Sigmoid colon (tissue), 7 donors: ENCODE data around the gene IGIP. TPM values are rescaled to one million over a fixed set of nuclear protein-coding genes. Genes with fewer than 3 reads are reported as not detected.

Source experiments
- DNase-seq: peaks from one replicate; pipeline ENCODE4 v3.0.0-alpha.2; 2019
- H3K27ac ChIP-seq, 4 donors: fragments of 200-600 bp; sonication (generic); one replicate each; pipeline ENCODE4 v1.5.1; 2016 to 2019; ENCODE audit warnings: mild to moderate bottlenecking in 1 of 4
- H3K27me3 ChIP-seq, 3 donors: fragments of 200-600 bp; sonication (generic); one replicate each; pipeline ENCODE4 v1.5.1; 2019; ENCODE audit warnings: mild to moderate bottlenecking in 1 of 3
- H3K36me3 ChIP-seq, 4 donors: fragments of 200-600 bp; sonication (generic); one replicate each; pipeline ENCODE4 v1.5.1; 2016 to 2019
- H3K4me1 ChIP-seq, 4 donors: fragments of 200-600 bp; sonication (generic); one replicate each; pipeline ENCODE4 v1.5.1; 2017 to 2019
- H3K4me3 ChIP-seq, 4 donors: fragments of 200-600 bp; sonication (generic); one replicate each; pipeline ENCODE4 v1.5.1; 2017 to 2019; ENCODE audit warnings: mild to moderate bottlenecking in 2 of 4, moderate library complexity in 1 of 4
- H3K9me3 ChIP-seq, 4 donors: fragments of 200-600 bp in 3 of 4; sonication (generic) in 3 of 4; one replicate each; pipeline versions ENCODE4 v1.5.1 to v1.6.1; 2013 to 2019
- CTCF ChIP-seq, 4 experiments: fragments of 450-650 bp in 3 of 4; fragments of 200-600 bp in 1 of 4; IDR thresholded peaks; one replicate each; pipeline ENCODE4 v1.5.1; 2016 to 2019; ENCODE audit warnings: antibody characterized with exemption in 4 of 4, mild to moderate bottlenecking in 3 of 4, moderate library complexity in 2 of 4
- EP300 ChIP-seq, 4 donors: sonication (generic); formaldehyde crosslinking; IDR thresholded peaks; one replicate each; pipeline ENCODE4 v1.6.1; 2017; ENCODE audit warnings: antibody characterized with exemption in 4 of 4
- POLR2A ChIP-seq, 2 donors: fragments of 450-650 bp; IDR thresholded peaks; one replicate each; pipeline ENCODE4 v1.6.1; 2016; ENCODE audit warnings: antibody characterized with exemption in 2 of 2, mild to moderate bottlenecking in 2 of 2, moderate library complexity in 2 of 2
- POLR2AphosphoS5 ChIP-seq, 4 donors: sonication (generic); formaldehyde crosslinking; IDR thresholded peaks; one replicate each; pipeline ENCODE4 v1.6.1; 2017; ENCODE audit warnings: antibody characterized with exemption in 4 of 4
- WGBS, 2 donors: extraction: QIAGEN DNeasy Blood & Tissue Kit; methylation state at CpG; one replicate each; pipeline ENCODE4 v1.1.7; 2013; 5-methylcytosine and 5-hydroxymethylcytosine counted together
- intact Hi-C: fragments of 100-400 bp; cut with DNase I; formaldehyde crosslinking; loops from one replicate; pipeline ENCODE4 v1.15.1; 2023
- polyA plus RNA-seq, 3 donors: library from polyadenylated mRNA; stranded (reverse); fragments of 200-250 nt; gene quantifications; one replicate each; pipeline ENCODE4 v1.2.3, GENCODE V29; 2013
- total RNA-seq, 4 donors: library from RNA; depleted of rRNA; stranded (reverse); fragments of >200 nt; gene quantifications; one replicate each; pipeline ENCODE4 v1.1.0, GENCODE V29; 2016
- donor health status: healthy with polysubstance abuse.
- donor health status: Bipolar disorder and iron deficiency.
- donor health status: healthy.

The IGIP gene
- total and polyA plus RNA-seq, 7 donors, result 3.5 to 35.2 (median 24.7) TPM

GRCh38 chr5:140165923-140166270 lies 40.2 kb downstream of the IGIP start:
- Histone ChIP-seq H3K4me3 (no peak overlapping the region), H3K27me3 (no peaks in the 10 kb centered on the region), H3K9me3 (no peaks in the 10 kb centered on the region), H3K4me1 (no peaks in the 10 kb centered on the region), H3K27ac (no peak overlapping the region), H3K36me3 (peaks cover 0 to 8% (median 0%) of the 10 kb centered on the region in 4 donors)
- intact Hi-C loops, result no loop called here
- no peak for DNase-seq
- no peak for TF ChIP-seq POLR2A (IDR thresholded peaks at IDR 0.05)
- TF ChIP-seq CTCF (IDR thresholded peaks at IDR 0.05), result no peak
- TF ChIP-seq POLR2AphosphoS5 (IDR thresholded peaks at IDR 0.05), result no peak
- TF ChIP-seq EP300 (IDR thresholded peaks at IDR 0.05), result no peak
- WGBS, 2 donors, result 24 to 60% methylated on average over 4 of the region's 4 CpGs

GRCh38 chr5:140166911-140167310 lies 41.2 kb downstream of the IGIP start:
- intact Hi-C loops, result no loop called here
- peaks cover 0 to 8% (median 0%) of the 10 kb centered on the region in 4 donors for H3K36me3 ChIP-seq
- no peaks in the 10 kb centered on the region for H3K4me1 ChIP-seq
- H3K4me3 ChIP-seq, result no peak overlapping the region
- no peaks in the 10 kb centered on the region for H3K9me3 ChIP-seq
- H3K27ac ChIP-seq, result no peak overlapping the region
- no peaks in the 10 kb centered on the region for H3K27me3 ChIP-seq
- no peak for DNase-seq
- no peak for TF ChIP-seq POLR2A (IDR thresholded peaks at IDR 0.05)
- TF ChIP-seq POLR2AphosphoS5 (IDR thresholded peaks at IDR 0.05), result no peak
- no peak for TF ChIP-seq EP300 (IDR thresholded peaks at IDR 0.05)
- no peak for TF ChIP-seq CTCF (IDR thresholded peaks at IDR 0.05)

- Histone ChIP-seq H3K4me3 (no peak overlapping the region), H3K4me1 (no peaks in the 10 kb centered on the region), H3K9me3 (no peaks in the 10 kb centered on the region), H3K36me3 (peaks cover 0 to 8% (median 0%) of the 10 kb centered on the region in 4 donors), H3K27ac (no peak overlapping the region), H3K27me3 (no peaks in the 10 kb centered on the region)
- intact Hi-C loops, result no loop called here
- no peak for DNase-seq
- 86 to 93% methylated on average over 2 of the region's 2 CpGs for WGBS, 2 donors
- TF ChIP-seq EP300 (IDR thresholded peaks at IDR 0.05) (no peak), CTCF (IDR thresholded peaks at IDR 0.05) (no peak), POLR2A (IDR thresholded peaks at IDR 0.05) (no peak), POLR2AphosphoS5 (IDR thresholded peaks at IDR 0.05) (no peak)
These were observed 42.6 kb downstream of the IGIP start for GRCh38 chr5:140168371-140168770.

- 85 to 97% methylated on average over 1 of the region's 1 CpG for WGBS, 2 donors
- Histone ChIP-seq H3K27ac (no peak overlapping the region), H3K36me3 (peaks cover 0 to 8% (median 0%) of the 10 kb centered on the region in 4 donors), H3K27me3 (no peaks in the 10 kb centered on the region), H3K9me3 (no peaks in the 10 kb centered on the region), H3K4me1 (peaks cover 0 to 3% (median under 1%) of the 10 kb centered on the region in 4 donors), H3K4me3 (no peak overlapping the region)
- no peak for DNase-seq
- intact Hi-C loops, result no loop called here
- TF ChIP-seq POLR2A (IDR thresholded peaks at IDR 0.05) (no peak), POLR2AphosphoS5 (IDR thresholded peaks at IDR 0.05) (no peak), EP300 (IDR thresholded peaks at IDR 0.05) (no peak), CTCF (IDR thresholded peaks at IDR 0.05) (no peak)
These were observed 43.7 kb downstream of the IGIP start for GRCh38 chr5:140169410-140169809.

- DNase-seq, result no peak
- no peaks in the 10 kb centered on the region for H3K27me3 ChIP-seq
- peaks cover 0 to 21% (median 18%) of the 10 kb centered on the region in 4 donors for H3K4me1 ChIP-seq
- WGBS, 2 donors, result 91 to 92% methylated on average over 2 of the region's 2 CpGs
- intact Hi-C loops, result no loop called here
- peaks cover 0 to 8% (median 0%) of the 10 kb centered on the region in 4 donors for H3K36me3 ChIP-seq
- no peak overlapping the region for H3K27ac ChIP-seq
- H3K4me3 ChIP-seq, result no peak overlapping the region
- TF ChIP-seq POLR2A (IDR thresholded peaks at IDR 0.05) (no peak), EP300 (IDR thresholded peaks at IDR 0.05) (no peak), POLR2AphosphoS5 (IDR thresholded peaks at IDR 0.05) (no peak), CTCF (IDR thresholded peaks at IDR 0.05) (no peak)
- H3K9me3 ChIP-seq, result no peaks in the 10 kb centered on the region
These were observed 46.7 kb downstream of the IGIP start for GRCh38 chr5:140172483-140172882.
